Measurements from ENCODE around the gene CHGA. TPM values are rescaled to one million over a fixed set of nuclear protein-coding genes. Genes with fewer than 3 reads are reported as not detected.

CHGA gene
- total RNA-seq, 3 donors from 2014 or later: 0.98 to 1.3 TPM; not detected in 1

- Histone ChIP-seq H3K9me3 (peaks cover 23 to 37% of the 10 kb centered on the region in 2 donors), H3K27me3 (no peaks in the 10 kb centered on the region), H3K27ac (no peak overlapping the region), H3K36me3 (no peaks in the 10 kb centered on the region), H3K4me3 (no peak overlapping the region), H3K4me1 (peaks cover 0 to 6% of the 10 kb centered on the region in 2 donors)
- DNase-seq (ENCODE audit: low spot score in 2 of 2): no peak
- TF ChIP-seq POLR2AphosphoS5 (IDR thresholded peaks at IDR 0.05) (no peak), POLR2A (IDR thresholded peaks at IDR 0.05) (no peak), CTCF (IDR thresholded peaks at IDR 0.05) (no peak)
- intact Hi-C loops (cut with DNase I; ENCODE audit: low total_unique reads): loop anchor here (5.0 kb wide), 1 partner anchor 576 kb away; no protein-coding TSS in a partner anchor
These were observed 53.3 kb downstream of the CHGA start for GRCh38 chr14:92976268-92976667.

GRCh38 chr14:92978229-92979021 is 55.5 kb downstream of the CHGA start:
- Histone ChIP-seq H3K27ac (no peak overlapping the region), H3K4me1 (peaks cover 0 to 6% of the 10 kb centered on the region in 2 donors), H3K9me3 (peaks cover 23 to 37% of the 10 kb centered on the region in 2 donors), H3K4me3 (no peak overlapping the region), H3K36me3 (no peaks in the 10 kb centered on the region), H3K27me3 (no peaks in the 10 kb centered on the region)
- DNase-seq (ENCODE audit: low spot score in 2 of 2): no peak
- intact Hi-C loops (cut with DNase I; ENCODE audit: low total_unique reads): loop anchor here (5.0 kb wide), 1 partner anchor 574 kb away; no protein-coding TSS in a partner anchor
- TF ChIP-seq CTCF (IDR thresholded peaks at IDR 0.05) (no peak), POLR2A (IDR thresholded peaks at IDR 0.05) (no peak), POLR2AphosphoS5 (IDR thresholded peaks at IDR 0.05) (no peak)

- no peaks in the 10 kb centered on the region for H3K27me3 ChIP-seq
- intact Hi-C loops (cut with DNase I; ENCODE audit: low total_unique reads): loop anchor here (1.0 kb wide), 1 partner anchor 17 kb away; no protein-coding TSS in a partner anchor
- no peaks in the 10 kb centered on the region for H3K4me1 ChIP-seq
- H3K4me3 ChIP-seq: no peak overlapping the region
- H3K9me3 ChIP-seq: peaks cover 15 to 29% of the 10 kb centered on the region in 2 donors
- no peak for DNase-seq (ENCODE audit: low spot score in 2 of 2)
- TF ChIP-seq POLR2A (IDR thresholded peaks at IDR 0.05): no peak
- no peak for TF ChIP-seq POLR2AphosphoS5 (IDR thresholded peaks at IDR 0.05)
- no peak for TF ChIP-seq CTCF (IDR thresholded peaks at IDR 0.05)
- H3K27ac ChIP-seq: no peak overlapping the region
- no peaks in the 10 kb centered on the region for H3K36me3 ChIP-seq
These were observed 57.9 kb downstream of the CHGA start for GRCh38 chr14:92980866-92981265.

- Histone ChIP-seq H3K27me3 (no peaks in the 10 kb centered on the region), H3K27ac (no peak overlapping the region), H3K4me1 (peaks cover 0 to 8% of the 10 kb centered on the region in 2 donors), H3K4me3 (no peak overlapping the region), H3K36me3 (no peaks in the 10 kb centered on the region), H3K9me3 (peaks cover 15 to 21% of the 10 kb centered on the region in 2 donors)
- intact Hi-C loops (cut with DNase I; ENCODE audit: low total_unique reads): no loop called here
- TF ChIP-seq POLR2AphosphoS5 (IDR thresholded peaks at IDR 0.05) (no peak), CTCF (IDR thresholded peaks at IDR 0.05) (no peak), POLR2A (IDR thresholded peaks at IDR 0.05) (no peak)
- DNase-seq (ENCODE audit: low spot score in 2 of 2): no peak
These were observed 58.8 kb downstream of the CHGA start for GRCh38 chr14:92981726-92982125.

GRCh38 chr14:92982956-92983355 is 60.0 kb downstream of the CHGA start:
- no peak for DNase-seq (ENCODE audit: low spot score in 2 of 2)
- peaks cover 7 to 8% of the 10 kb centered on the region in 2 donors for H3K4me1 ChIP-seq
- intact Hi-C loops (cut with DNase I; ENCODE audit: low total_unique reads): no loop called here

More at GRCh38 chr14:92982956-92983355, 60.0 kb downstream of the CHGA start:
- H3K36me3 ChIP-seq: no peaks in the 10 kb centered on the region
- no peaks in the 10 kb centered on the region for H3K27me3 ChIP-seq
- no peak overlapping the region for H3K27ac ChIP-seq
- H3K4me3 ChIP-seq: no peak overlapping the region
- H3K9me3 ChIP-seq: peaks cover 13 to 14% of the 10 kb centered on the region in 2 donors
- TF ChIP-seq POLR2AphosphoS5 (IDR thresholded peaks at IDR 0.05) (no peak), CTCF (IDR thresholded peaks at IDR 0.05) (no peak), POLR2A (IDR thresholded peaks at IDR 0.05) (no peak)

All from breast epithelium (tissue), 4 donors.